ENCODE measurements around the gene KREMEN2.

KREMEN2 gene

DNA sequence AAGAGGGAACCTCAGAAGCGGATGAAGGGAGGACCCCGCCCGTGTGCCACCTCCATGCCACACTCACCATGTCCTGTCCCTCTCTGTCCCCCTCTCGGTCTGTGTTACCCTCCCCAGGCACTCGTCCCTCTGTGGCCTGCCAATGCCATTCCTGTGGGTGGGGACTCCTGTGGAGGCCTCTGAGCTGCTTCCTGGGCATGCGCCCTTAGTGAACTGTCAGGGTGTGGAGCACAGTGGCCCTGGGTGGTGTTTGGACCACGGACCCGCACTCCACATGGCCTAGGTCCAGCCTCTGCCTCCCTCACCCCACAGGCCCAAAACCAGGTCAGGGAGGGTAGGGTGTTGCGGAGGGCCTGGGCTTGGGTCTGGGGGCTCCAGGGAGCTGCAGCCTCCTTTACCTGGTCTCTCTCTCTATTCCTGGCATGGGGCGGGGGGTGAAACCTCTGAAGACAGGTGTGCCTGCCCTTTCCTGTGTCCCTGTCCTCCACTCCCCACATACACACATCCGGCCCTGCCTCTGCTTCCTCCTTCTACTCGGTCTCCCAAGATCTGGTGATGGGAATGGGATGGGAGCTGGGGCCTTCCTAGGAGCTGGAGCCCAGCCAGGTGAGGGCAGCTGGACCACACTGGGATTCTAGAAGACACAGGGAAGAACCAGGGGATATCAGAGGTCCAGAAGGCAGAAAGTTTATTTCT, 27.6 kb downstream of the KREMEN2 start:
- TF ChIP-seq, protein P1, sequence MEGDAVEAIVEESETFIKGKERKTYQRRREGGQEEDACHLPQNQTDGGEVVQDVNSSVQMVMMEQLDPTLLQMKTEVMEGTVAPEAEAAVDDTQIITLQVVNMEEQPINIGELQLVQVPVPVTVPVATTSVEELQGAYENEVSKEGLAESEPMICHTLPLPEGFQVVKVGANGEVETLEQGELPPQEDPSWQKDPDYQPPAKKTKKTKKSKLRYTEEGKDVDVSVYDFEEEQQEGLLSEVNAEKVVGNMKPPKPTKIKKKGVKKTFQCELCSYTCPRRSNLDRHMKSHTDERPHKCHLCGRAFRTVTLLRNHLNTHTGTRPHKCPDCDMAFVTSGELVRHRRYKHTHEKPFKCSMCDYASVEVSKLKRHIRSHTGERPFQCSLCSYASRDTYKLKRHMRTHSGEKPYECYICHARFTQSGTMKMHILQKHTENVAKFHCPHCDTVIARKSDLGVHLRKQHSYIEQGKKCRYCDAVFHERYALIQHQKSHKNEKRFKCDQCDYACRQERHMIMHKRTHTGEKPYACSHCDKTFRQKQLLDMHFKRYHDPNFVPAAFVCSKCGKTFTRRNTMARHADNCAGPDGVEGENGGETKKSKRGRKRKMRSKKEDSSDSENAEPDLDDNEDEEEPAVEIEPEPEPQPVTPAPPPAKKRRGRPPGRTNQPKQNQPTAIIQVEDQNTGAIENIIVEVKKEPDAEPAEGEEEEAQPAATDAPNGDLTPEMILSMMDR (IDR thresholded peaks at IDR 0.05; ENCODE audit: insufficient read depth, low read depth, low read length, missing control alignments): no peak
- H3K4me3 ChIP-seq (ENCODE audit: low read depth, low read length): no peak overlapping the region
- DNase-seq (ENCODE audit: low read depth): no peak

DNA sequence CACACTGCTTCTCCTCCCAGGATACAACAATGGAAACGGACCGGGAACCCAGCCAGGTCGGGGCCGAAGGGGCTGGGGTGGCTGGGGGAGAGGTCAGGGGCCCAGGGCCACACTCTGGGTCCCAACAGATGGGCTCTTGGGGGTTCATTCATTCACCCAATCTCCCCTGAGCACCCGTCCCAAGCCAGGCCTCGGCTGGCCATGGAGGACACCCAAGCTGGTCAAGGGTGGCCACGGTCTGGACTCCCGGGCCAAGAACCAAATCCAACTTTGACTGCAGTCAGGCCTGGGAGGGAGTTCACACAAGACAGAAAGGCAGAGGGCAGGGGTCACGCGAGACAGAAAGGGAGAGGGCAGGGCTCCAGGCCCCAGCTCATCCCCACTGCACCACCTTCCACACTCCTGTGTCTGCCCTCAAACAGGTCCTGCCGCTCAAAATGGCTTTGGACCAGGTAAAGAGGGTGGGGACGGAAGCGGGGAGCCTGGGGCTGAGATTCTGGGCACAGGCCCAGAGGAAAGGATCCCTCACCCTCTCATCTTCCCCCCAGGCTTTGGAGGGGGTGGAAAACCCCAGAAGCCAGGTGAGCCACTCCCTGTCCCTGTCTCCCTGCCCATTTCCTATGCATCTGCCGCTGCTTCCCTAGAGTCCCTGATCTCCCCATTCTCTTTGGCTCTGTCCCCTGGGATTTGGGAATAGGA, 28.5 kb downstream of the KREMEN2 start:
- DNase-seq (ENCODE audit: low read depth): no peak
- TF ChIP-seq, protein P1 (IDR thresholded peaks at IDR 0.05; ENCODE audit: insufficient read depth, low read depth, low read length, missing control alignments): no peak

DNA sequence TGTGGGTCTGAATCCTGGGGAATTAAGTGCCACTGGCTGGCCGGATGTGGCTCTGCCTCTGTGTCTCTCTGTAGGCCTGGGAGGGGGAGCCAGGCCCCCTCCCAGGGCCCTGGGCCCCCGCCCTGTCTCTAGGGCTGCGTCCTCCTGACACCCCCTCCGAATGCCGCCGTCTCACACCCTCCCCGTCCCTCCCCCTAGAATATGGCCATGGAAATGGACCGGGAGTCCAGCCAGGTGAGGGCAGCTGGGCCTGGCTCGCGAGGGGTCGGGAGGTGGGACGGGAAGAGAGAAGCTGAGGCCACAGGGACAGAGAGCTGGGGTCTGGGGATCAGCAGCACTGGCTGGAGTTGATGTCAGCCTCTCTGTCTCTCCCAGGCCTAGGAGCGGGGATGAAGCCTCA, 32.2 kb downstream of the KREMEN2 start:
- no peak overlapping the region for H3K4me3 ChIP-seq (ENCODE audit: low read depth, low read length)
- TF ChIP-seq, protein P1 (IDR thresholded peaks at IDR 0.05; ENCODE audit: insufficient read depth, low read depth, low read length, missing control alignments): no peak
- no peak for DNase-seq (ENCODE audit: low read depth)

More for the DNA sequence above, 28.5 kb downstream of the KREMEN2 start:
- H3K4me3 ChIP-seq (ENCODE audit: low read depth, low read length): no peak overlapping the region

- no peak for DNase-seq (ENCODE audit: low read depth)
- TF ChIP-seq, protein P1 (IDR thresholded peaks at IDR 0.05; ENCODE audit: insufficient read depth, low read depth, low read length, missing control alignments): no peak
- no peak overlapping the region for H3K4me3 ChIP-seq (ENCODE audit: low read depth, low read length)
These were observed 35.9 kb downstream of the KREMEN2 start for GRCh38 chr16:2999929-3000328.

GRCh38 chr16:3000540-3000939, 36.5 kb downstream of the KREMEN2 start:
- no peak overlapping the region for H3K4me3 ChIP-seq (ENCODE audit: low read depth, low read length)
- TF ChIP-seq, protein P1 (IDR thresholded peaks at IDR 0.05; ENCODE audit: insufficient read depth, low read depth, low read length, missing control alignments): no peak

DNA sequence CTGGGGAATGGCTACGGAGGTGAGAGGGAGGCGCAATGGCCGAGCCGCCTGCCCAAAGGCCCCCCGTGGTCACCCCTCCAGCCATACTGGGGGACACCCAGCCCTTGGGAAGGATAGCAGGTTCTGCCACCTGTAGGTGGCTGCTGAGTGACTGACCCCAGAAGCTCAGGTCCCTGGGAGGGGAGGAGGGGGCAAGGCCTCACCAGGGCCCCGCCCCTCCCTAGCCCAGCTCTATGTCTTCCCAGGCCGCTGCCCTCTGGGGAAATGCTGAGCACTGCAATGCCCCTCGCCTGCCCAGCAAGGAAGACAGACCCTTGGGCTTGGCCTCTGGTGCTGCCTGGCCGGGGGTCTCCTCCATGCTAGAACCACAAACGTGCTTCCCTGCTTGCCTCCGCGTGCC, 37.2 kb downstream of the KREMEN2 start:
- TF ChIP-seq, protein P1 (IDR thresholded peaks at IDR 0.05; ENCODE audit: insufficient read depth, low read depth, low read length, missing control alignments): no peak
- H3K4me3 ChIP-seq (ENCODE audit: low read depth, low read length): no peak overlapping the region
- DNase-seq (ENCODE audit: low read depth): no peak

More at GRCh38 chr16:3000540-3000939, 36.5 kb downstream of the KREMEN2 start:
- DNase-seq (ENCODE audit: low read depth): no peak

All from GM12865 (cell line).